Endodermal cell (in vitro differentiated cells): ENCODE measurements around the gene SEC61A2. TPM values are rescaled to one million over a fixed set of nuclear protein-coding genes. Genes with fewer than 3 reads are reported as not detected.

Experiments used
- DNase-seq: peaks from one replicate; pipeline ENCODE4 v3.0.0-alpha.2; 2017
- H3K27ac ChIP-seq: 2 replicates; pipeline ENCODE4 v1.5.1; 2013; ENCODE audit warnings: mild to moderate bottlenecking, low read depth, low read length, moderate library complexity
- H3K27me3 ChIP-seq: 2 replicates; pipeline ENCODE4 v1.6.1; 2013; ENCODE audit warnings: mild to moderate bottlenecking, low read length, moderate library complexity; ENCODE audit not compliant: insufficient read depth, control insufficient read depth, poor library complexity, severe bottlenecking
- H3K36me3 ChIP-seq: 2 replicates; pipeline ENCODE4 v1.7.0; 2013; ENCODE audit warnings: mild to moderate bottlenecking, low read length, moderate library complexity; ENCODE audit not compliant: control insufficient read depth, insufficient read depth
- H3K4me1 ChIP-seq: one replicate; pipeline ENCODE4 v1.7.0; 2013; ENCODE audit warnings: low read length; ENCODE audit not compliant: control insufficient read depth, insufficient read depth
- H3K4me3 ChIP-seq: 2 replicates; pipeline ENCODE4 v1.5.1; 2013; ENCODE audit warnings: mild to moderate bottlenecking, low read length, moderate library complexity
- H3K9ac ChIP-seq: 2 replicates; pipeline ENCODE4 v1.6.1; 2013; ENCODE audit warnings: mild to moderate bottlenecking, low read length, moderate library complexity; ENCODE audit not compliant: poor library complexity, severe bottlenecking; ENCODE audit errors: extremely low read depth
- H3K9me3 ChIP-seq: 2 replicates; pipeline ENCODE4 v1.6.1; 2013; ENCODE audit warnings: mild to moderate bottlenecking, low read length, moderate library complexity; ENCODE audit not compliant: control insufficient read depth
- H3K27ac Mint-ChIP-seq: 2 replicates; pipeline ENCODE4 v1.8.0; 2020; ENCODE audit warnings: mixed read lengths
- H3K27me3 Mint-ChIP-seq: 2 replicates; pipeline ENCODE4 v1.8.0; 2021; ENCODE audit warnings: mild to moderate bottlenecking, mixed read lengths; ENCODE audit not compliant: insufficient read depth
- H3K36me3 Mint-ChIP-seq: 2 replicates; pipeline ENCODE4 v1.8.0; 2020; ENCODE audit warnings: low read depth, mixed read lengths
- H3K4me1 Mint-ChIP-seq: 2 replicates; pipeline ENCODE4 v1.8.0; 2020; ENCODE audit warnings: mixed read lengths
- H3K4me3 Mint-ChIP-seq: 2 replicates; pipeline ENCODE4 v1.8.0; 2020; ENCODE audit warnings: mild to moderate bottlenecking, moderate library complexity, mixed read lengths
- H3K9me3 Mint-ChIP-seq: 2 replicates; pipeline ENCODE4 v1.8.0; 2020; ENCODE audit warnings: mild to moderate bottlenecking, mixed read lengths
- CTCF ChIP-seq: fragments of 200-600 bp; sonication (generic); conservative IDR thresholded peaks from 2 replicates; pipeline ENCODE4 v1.5.0; 2021; ENCODE audit warnings: antibody characterized with exemption, mild to moderate bottlenecking
- WGBS, 2 experiments: methylation state at CpG; one replicate each; pipeline versions ENCODE4 v1.1.5 to v1.1.7; 2013; ENCODE audit warnings: missing lambda C conversion rate in 2 of 2, mixed read lengths in 1 of 2; ENCODE audit not compliant: insufficient coverage in 1 of 2, insufficient read length in 1 of 2; 5-methylcytosine and 5-hydroxymethylcytosine counted together
- total RNA-seq, 2 donors: library from RNA; stranded (reverse); fragmentation: NEBNext Ultra II Directional in 1 of 2; extraction: Animal tissue kit (Norgen Biotek cat#: 25700) in 1 of 2; gene quantifications; 2 replicates in 1 of 2; 3 replicates in 1 of 2; pipeline ENCODE4 v1.2.1, GENCODE V29; 2021

The SEC61A2 gene
- total RNA-seq, 2 donors from 2014 or later: 24.4 to 40.5 TPM

- Histone ChIP-seq H3K9ac (no peak overlapping the region), H3K4me3 (no peak overlapping the region), H3K9me3 (no peaks in the 10 kb centered on the region), H3K36me3 (peaks cover 74% of the 10 kb centered on the region), H3K4me1 (no peaks in the 10 kb centered on the region), H3K27ac (no peak overlapping the region), H3K27me3 (no peaks in the 10 kb centered on the region)
- Mint-ChIP-seq H3K4me3 (no peak overlapping the region), H3K27ac (no peak overlapping the region), H3K9me3 (no peaks in the 10 kb centered on the region), H3K36me3 (peaks cover 57% of the 10 kb centered on the region), H3K4me1 (no peaks in the 10 kb centered on the region), H3K27me3 (no peaks in the 10 kb centered on the region)
- no peak for TF ChIP-seq CTCF
- no peak for DNase-seq
- 100% methylated on average over 1 of the region's 1 CpG; no CpG with 5 or more reads in 1 of the 2 experiments for WGBS, 2 experiments
Measured at GRCh38 chr10:12140038-12140437, 10.6 kb downstream of the SEC61A2 start.

GRCh38 chr10:12144538-12144937, 15.1 kb downstream of the SEC61A2 start:
- 94% methylated on average over 2 to 3 of the region's 3 CpGs for WGBS, 2 experiments
- H3K27me3 ChIP-seq: no peaks in the 10 kb centered on the region
- Mint-ChIP-seq H3K4me3 (no peak overlapping the region), H3K4me1 (no peaks in the 10 kb centered on the region), H3K36me3 (peaks cover 49% of the 10 kb centered on the region), H3K9me3 (no peaks in the 10 kb centered on the region), H3K27me3 (no peaks in the 10 kb centered on the region), H3K27ac (no peak overlapping the region)
- no peak for DNase-seq
- no peak overlapping the region for H3K27ac ChIP-seq
- H3K9me3 ChIP-seq: no peaks in the 10 kb centered on the region
- H3K4me1 ChIP-seq: no peaks in the 10 kb centered on the region
- no peak for TF ChIP-seq CTCF
- H3K4me3 ChIP-seq: no peak overlapping the region
- no peak overlapping the region for H3K9ac ChIP-seq
- peaks cover 52% of the 10 kb centered on the region for H3K36me3 ChIP-seq

- H3K4me1 ChIP-seq: no peaks in the 10 kb centered on the region
- H3K27ac ChIP-seq: no peak overlapping the region
- H3K27me3 Mint-ChIP-seq: no peaks in the 10 kb centered on the region
- H3K4me3 Mint-ChIP-seq: no peak overlapping the region
- TF ChIP-seq CTCF: no peak
- peaks cover 32% of the 10 kb centered on the region for H3K36me3 Mint-ChIP-seq
- no peak for DNase-seq
- H3K9ac ChIP-seq: no peak overlapping the region
- no peak overlapping the region for H3K27ac Mint-ChIP-seq
- H3K4me1 Mint-ChIP-seq: no peaks in the 10 kb centered on the region
- no peaks in the 10 kb centered on the region for H3K27me3 ChIP-seq
- no peaks in the 10 kb centered on the region for H3K9me3 ChIP-seq
- H3K36me3 ChIP-seq: peaks cover 30% of the 10 kb centered on the region
- H3K9me3 Mint-ChIP-seq: no peaks in the 10 kb centered on the region
- 73 to 82% methylated on average over 2 to 4 of the region's 4 CpGs for WGBS, 2 experiments
- no peak overlapping the region for H3K4me3 ChIP-seq
Measured at GRCh38 chr10:12150163-12150562, 20.7 kb downstream of the SEC61A2 start.
